Activated gamma-delta T cell treated with anti-CD3 and anti-CD28 coated beads, Interleukin-2, amount 50 U/mL, for 16 hours (primary cell): ENCODE measurements around the gene PHOSPHO1.
"Not testable (repeated sequence)": the region's sequence is repeated elsewhere in the genome, so short reads cannot be mapped to it uniquely, and the experiment has no call there.

Experiments used
- DNase-seq: peaks from one replicate; pipeline ENCODE4 v3.0.0-alpha.2; 2020; ENCODE audit warnings: low read depth

PHOSPHO1 gene

GRCh38 chr17:49230636-49231562 is at the start of gene PHOSPHO1:
Gene PHOSPHO1, minus strand, starts transcription at chr17:49230787. Its CDS starts 4,096 bp downstream, at chr17:49226691.
- DNase-seq, result peak; percentile 77

GRCh38 chr17:49280061-49280460 is 49.5 kb upstream of the PHOSPHO1 start:
- DNase-seq, result no peak

- DNase-seq, result not testable (repeated sequence)
Observed at GRCh38 chr17:49279263-49280015, 48.9 kb upstream of the PHOSPHO1 start.

- no peak for DNase-seq
Observed at GRCh38 chr17:49278076-49278475, 47.5 kb upstream of the PHOSPHO1 start.

GRCh38 chr17:49277638-49278037 is 47.1 kb upstream of the PHOSPHO1 start:
- no peak for DNase-seq

GRCh38 chr17:49275981-49276380 is 45.4 kb upstream of the PHOSPHO1 start:
- DNase-seq, result not testable (repeated sequence)

- DNase-seq, result no peak
Observed at GRCh38 chr17:49269356-49269755, 38.8 kb upstream of the PHOSPHO1 start.

- DNase-seq, result no peak
Observed at GRCh38 chr17:49267912-49268311, 37.3 kb upstream of the PHOSPHO1 start.

- no peak for DNase-seq
Observed at GRCh38 chr17:49266233-49266632, 35.6 kb upstream of the PHOSPHO1 start.

GRCh38 chr17:49261540-49261939 is 31.0 kb upstream of the PHOSPHO1 start:
- DNase-seq, result not testable (repeated sequence)

- DNase-seq, result peak; percentile 16
Observed at GRCh38 chr17:49260817-49261291, 30.3 kb upstream of the PHOSPHO1 start.

GRCh38 chr17:49260011-49260816 is 29.6 kb upstream of the PHOSPHO1 start:
- DNase-seq, result peak; percentile 26

GRCh38 chr17:49259663-49260010 is 29.1 kb upstream of the PHOSPHO1 start:
- DNase-seq, result no peak

GRCh38 chr17:49258394-49258793 is 27.8 kb upstream of the PHOSPHO1 start:
- no peak for DNase-seq

GRCh38 chr17:49255125-49255524 is 24.5 kb upstream of the PHOSPHO1 start:
- DNase-seq, result no peak

- no peak for DNase-seq
Observed at GRCh38 chr17:49254066-49254465, 23.5 kb upstream of the PHOSPHO1 start.

GRCh38 chr17:49252148-49252695 is 21.6 kb upstream of the PHOSPHO1 start:
- no peak for DNase-seq

- DNase-seq, result no peak
Observed at GRCh38 chr17:49249890-49250522, 19.4 kb upstream of the PHOSPHO1 start.

GRCh38 chr17:49249292-49249794 is 18.8 kb upstream of the PHOSPHO1 start:
- no peak for DNase-seq

GRCh38 chr17:49247944-49248343 is 17.4 kb upstream of the PHOSPHO1 start:
- no peak for DNase-seq

GRCh38 chr17:49244839-49245238 is 14.3 kb upstream of the PHOSPHO1 start:
- no peak for DNase-seq
